Stimulated activated CD4-positive, alpha-beta T cell treated with anti-CD3 and anti-CD28 coated beads, Interleukin-15, amount 100 ng/mL, for 1 hour (primary cell): ENCODE measurements around the gene TBCK.
"Not testable (repeated sequence)": the region's sequence is repeated elsewhere in the genome, so short reads cannot be mapped to it uniquely, and the experiment has no call there.

Experiments used
- DNase-seq, 2 donors: peaks; one replicate each; pipeline ENCODE4 v3.0.0-alpha.2; 2020; ENCODE audit warnings: low read depth in 1 of 2, low spot score in 1 of 2

The TBCK gene

DNA sequence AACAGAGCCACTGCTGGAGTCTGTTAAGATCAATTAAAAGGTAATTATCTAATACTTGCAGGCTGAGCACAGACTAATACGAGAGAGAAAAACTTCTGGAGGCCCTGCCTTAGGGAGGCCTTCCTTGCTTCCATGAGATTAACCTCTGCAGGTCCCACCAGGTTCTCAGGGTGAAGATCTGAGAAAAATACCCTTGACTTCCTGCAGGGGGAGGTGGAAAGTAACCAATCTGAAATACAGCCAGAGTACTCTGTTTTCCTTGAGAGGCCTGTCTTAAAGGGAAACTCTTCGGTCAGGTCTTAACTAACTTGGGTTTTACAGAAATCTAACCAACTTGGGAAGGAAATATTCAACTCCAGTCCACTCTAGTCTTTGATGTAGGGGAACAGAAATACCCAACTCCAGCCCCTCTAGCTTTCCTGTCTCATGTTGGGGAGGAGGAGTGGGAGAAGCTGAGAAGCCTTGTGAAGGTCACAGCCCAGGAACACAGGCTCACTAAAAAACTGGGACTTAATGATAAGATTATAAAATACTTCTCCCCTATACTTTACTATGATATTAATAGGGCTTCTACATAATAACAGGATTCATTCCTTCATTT is 77.1 kb downstream of the TBCK start:
- DNase-seq, result no peak

DNA sequence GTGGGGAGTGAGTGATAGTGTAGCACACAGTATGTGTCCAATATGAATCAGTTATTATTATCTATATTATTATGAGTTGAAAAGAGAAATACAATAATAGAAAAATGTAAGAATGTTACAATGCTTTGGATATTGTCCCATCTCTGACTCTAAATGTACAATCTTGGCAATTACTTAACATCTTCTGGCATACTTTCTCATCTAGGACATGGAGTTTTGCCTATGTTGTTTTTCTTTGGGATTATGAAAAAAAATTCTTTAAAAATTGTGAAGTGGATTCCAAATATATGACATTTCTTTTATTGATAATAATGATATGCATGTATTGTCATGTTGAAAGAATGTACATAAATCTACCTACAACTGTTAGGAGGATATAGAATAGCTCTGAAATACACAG is 84.1 kb downstream of the TBCK start:
- DNase-seq, result no peak

DNA sequence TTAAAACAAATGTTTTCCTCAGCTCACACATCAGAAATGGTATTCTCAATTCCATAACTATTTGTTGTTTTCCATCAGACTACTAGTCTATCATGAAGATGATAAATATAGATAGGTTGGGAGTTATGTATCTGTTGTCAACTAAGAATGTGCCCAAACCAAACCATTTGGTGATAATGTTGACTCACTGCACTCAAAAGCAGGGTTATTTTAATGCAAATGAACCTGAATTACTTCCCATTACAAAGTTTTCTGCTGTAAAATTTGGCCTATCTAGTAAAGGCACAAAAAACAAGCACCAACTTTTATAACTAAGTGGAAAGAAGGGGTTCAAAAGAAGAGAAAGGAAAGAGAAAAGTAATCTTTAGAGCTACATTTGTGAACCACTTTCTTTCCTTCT is 93.5 kb downstream of the TBCK start:
- no peak for DNase-seq

DNA sequence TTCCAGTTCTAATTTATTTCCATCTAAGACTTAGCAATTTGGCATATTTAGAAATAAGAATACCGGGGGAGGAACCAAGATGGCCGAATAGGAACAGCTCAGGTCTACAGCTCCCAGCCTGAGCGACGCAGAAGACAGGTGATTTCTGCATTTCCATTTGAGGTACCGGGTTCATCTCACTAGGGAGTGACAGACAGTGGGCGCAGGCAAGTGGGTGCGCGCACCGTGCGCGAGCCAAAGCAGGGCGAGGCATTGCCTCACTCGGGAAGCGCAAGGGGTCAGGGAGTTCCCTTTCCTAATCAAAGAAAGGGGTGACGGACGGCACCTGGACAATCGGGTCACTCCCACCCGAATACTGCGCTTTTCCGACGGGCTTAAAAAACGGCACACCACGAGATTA is 102.7 kb downstream of the TBCK start:
- not testable (repeated sequence) for DNase-seq

DNA sequence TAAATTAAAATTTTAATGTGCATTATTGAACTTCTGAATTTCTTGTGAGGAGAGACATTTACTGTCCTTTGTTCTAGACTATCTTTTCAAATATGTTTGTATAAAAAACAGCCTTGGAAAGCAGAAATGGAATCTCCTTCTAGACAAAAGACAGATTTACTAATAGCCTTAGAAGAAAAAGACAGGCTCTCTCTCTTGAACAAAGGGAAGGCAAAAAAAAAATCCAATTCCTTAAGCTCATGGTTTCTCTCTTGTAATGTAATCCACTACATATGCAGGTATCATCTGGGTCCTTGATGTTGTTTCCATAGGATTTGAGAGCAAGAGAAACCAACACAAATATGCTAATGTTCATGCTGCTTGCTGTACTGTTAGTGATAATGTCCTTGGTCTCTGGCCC is 106.0 kb downstream of the TBCK start:
- no peak for DNase-seq

DNA sequence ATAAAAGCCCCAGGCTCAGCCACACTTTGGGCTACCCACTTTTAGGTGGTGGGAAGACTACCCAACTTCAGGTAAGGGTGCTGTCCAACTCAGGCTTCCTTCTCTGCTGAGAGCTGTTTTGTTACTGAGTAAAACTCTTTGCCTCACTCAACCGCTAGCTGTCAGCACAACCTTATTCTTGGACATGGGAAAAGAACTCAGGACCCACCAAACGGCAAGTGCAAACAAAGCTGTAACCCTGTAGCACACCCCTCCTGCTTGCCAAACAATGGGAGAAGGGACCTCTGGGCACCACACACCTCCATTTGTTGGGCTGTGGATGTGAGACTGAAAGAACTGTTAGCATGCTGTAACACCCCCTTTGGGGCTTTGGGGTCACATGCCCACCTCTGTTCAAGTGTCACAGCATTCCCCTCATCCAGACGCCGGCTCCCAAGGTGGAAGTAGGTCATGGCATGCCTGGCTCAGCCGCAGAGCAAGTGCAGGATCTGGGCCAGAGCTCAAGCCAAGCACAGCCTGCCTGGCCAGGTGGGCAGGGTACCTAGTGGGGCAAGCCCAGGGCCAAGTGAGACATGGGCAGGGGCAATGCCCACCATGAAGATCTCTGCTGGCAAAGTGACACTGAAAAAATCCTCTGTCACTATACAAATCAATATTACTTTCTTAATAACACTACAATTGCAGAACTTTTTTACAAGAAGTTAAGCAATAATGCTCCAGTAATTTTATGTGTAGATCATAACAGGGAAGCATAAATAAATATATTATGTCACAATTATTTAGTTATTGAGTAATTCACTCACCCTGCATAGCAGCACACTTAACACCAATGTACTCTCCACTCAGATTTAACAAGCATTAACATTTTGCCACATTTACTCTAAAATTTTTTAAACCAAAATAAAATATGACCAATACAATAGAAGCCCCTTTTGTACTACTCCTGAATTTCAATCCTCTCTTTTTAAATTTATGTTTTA is 107.2 kb downstream of the TBCK start:
- DNase-seq, result no peak

DNA sequence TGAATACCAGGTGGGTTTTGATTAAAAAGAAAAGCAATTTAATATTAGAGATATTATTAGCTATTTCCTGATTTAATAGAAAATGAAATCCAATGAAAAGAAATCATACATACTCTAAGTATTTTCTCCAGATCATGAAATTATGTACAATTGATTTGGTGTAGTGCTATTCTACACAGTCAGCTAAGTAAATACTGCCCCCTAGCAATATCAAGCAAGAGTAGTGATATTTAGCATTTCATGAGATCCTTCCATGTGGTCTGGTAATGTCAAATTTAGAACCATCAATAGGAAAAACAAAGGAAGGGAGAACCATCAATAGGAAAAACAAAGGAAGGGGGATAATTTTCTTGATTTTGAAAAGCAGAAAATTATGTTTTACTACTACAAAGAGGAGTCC is 114.6 kb downstream of the TBCK start:
- no peak for DNase-seq

DNA sequence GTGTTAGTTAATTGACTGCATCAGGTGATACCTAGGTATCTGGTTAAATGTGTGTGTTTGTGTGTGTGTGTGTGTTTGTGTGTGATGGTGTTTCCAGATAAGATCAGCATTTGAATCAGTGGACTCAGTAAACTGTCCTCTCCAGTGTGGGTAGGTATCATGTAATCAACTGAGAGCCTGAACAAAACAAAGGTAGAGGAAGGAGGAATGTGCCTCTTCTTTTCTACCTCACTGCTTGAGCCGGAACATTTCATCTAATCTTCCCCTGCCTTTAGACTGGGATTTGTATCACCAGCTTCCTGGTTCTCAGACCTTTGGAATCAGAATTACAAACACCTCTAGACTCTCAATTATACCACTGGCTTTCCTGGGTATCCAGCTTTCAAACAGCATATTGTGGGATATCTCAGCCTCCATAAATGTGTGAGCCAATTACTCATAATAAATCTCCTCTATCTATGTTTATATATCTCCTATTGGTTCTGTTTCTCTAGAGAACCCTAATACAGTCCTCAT is 120.5 kb downstream of the TBCK start:
- DNase-seq, result no peak

DNA sequence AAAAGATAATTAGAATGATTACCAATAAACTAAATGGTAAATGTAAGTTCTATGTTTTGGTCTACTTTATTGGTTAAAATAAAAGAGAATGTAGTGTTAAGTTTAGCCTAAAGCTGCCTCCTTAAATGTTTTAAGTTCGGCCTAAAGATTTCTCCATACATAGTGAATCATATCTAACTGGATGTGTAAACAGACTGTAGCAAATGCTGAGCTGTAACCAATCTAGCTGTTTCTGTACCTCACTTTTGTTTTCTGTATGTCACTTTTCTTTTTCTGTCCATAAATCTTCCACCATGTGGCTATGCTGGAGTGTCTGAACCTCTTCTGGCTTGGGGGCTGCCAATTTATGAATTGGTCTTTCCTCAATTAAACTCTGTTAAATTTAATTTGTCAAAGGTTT is 121.2 kb downstream of the TBCK start:
- DNase-seq, result no peak

DNA sequence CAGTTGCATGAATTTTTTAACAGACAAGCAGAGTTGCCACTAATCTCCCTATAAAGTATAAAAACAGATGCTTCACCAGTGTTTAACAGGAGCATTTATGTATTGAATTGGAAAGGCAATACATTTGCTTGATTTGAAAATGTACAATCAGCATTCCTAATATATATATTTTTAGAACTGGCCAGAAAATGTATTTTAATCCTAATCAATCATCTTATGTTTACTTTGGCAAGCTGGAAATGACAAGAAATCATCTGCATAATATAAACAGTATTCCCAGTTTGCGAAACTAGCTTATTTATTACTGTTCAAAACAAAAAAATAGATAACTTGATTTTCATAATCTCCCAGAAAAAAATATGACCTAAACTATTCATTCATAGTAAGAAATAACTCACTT is 123.9 kb downstream of the TBCK start:
- DNase-seq, result no peak

DNA sequence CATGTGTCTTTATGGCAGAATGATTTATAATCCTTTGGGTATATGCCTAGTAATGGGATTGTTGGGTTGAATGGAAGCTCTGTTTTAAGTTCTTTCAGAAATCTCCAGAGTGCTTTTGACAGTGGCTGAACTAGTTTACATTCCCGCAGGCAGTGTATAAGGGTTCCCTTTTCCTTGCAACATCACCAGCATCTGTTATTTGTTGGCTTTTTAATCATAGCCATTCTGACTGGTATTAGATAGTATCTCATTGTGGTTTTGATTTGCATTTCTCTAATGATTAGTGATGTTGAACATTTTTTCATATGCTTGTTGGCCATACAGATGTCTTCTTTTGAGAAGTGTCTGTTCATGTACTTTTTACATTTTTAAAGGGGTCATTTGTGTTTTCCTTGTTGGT is 129.8 kb downstream of the TBCK start:
- DNase-seq, result no peak

DNA sequence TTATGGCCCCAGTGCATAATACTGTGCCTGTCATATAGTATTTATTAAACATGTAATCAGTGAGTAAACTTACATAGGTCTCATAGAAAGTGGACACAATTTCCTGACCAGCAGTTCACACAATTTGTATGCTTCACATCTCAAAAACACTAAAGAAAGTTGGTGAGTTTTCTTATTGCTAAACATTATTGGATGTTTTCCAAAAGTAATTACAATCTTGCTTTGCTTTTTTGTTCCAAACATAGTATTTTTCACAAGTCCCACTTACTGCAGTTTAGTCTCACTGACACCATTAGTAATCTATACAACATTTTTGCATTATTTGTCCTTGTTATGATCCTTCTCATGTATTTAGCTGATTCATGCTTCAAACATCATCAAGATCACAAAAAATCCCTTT is 132.5 kb downstream of the TBCK start:
- DNase-seq, result no peak

DNA sequence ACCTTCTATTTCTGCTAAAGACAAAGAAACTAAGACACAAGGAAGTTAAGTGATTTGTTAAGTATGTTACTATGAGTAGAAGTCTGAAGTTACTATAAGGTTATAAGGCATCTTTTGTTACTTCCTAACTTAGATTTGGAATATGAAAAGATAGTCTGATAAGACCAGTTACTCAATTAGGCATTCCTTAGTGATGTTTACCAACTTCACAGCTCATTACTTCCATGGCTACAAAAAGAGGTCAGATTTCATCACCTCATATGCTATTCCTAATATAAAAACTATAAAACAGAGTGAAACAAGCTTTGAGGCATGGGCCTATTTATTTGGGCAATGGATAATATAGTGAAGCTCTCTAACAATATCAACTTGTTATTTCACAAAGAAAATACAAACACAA is 143.1 kb downstream of the TBCK start:
- DNase-seq, result no peak

DNA sequence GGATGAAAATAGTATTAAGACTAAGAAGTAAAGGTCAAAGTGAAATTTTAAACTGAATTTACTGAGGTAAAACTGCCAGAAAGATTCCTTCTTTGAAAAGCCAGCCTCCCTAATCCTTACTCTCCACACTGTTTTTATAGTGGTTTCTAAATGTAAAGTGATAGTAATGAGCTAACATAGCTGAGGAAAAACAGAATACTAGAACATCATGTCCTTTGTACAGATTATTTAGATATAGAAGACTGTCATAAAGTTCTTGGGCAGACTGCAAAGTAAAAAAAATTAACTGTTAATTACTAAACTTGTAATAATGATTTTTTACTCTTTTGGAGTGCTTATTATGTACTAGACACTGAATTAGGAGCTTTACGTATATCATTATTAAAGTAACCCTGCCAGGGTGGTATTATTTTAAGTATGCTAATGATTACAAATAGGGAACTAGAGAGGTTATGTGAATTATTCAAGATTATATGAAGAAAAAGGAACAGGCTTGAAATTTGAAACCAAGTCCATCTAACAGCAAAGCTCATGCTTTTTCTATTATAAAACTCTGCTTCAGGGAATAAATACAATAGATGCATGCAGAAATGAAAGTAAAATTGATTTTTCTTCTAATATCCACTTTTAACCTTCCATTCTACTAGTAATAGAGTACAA is 150.5 kb downstream of the TBCK start:
- no peak for DNase-seq

DNA sequence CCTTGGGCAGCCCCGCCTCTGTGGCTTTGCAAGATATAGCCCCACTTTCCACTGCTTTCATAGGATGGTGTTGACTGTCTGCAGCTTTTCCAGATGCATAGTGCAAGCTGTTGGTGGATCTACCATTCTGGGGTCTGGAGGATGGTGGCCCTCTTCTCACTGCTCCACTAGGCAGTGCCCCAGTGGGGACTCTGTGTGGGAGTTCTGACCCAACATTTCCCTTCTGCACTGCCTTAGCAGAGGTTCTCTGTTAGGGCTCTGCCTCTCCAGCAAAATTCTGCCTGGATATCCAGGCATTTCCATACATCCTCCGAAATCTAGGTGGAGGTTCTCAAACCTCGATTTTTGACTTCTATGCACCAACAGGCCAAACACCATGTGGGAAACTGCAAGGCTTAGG is 153.7 kb downstream of the TBCK start:
- DNase-seq, result no peak

DNA sequence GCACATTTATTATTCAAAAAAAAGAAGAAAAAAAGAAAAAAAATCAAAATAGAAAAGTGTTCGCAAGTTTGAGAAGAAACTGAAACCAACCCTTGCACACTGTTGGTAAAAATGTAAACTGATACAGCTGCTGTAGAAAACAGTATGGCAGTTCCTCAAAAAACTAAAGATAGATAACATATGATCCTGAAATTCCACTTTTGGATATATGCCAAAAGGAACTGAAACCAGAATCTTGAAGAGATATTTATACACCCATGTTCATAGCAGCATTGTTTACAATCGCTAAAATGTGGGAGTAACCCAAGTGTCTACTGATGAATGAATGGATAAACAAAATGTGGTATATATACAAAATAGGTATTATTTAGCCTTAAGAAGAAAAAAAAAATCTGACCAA is 155.4 kb downstream of the TBCK start:
- DNase-seq, result no peak

DNA sequence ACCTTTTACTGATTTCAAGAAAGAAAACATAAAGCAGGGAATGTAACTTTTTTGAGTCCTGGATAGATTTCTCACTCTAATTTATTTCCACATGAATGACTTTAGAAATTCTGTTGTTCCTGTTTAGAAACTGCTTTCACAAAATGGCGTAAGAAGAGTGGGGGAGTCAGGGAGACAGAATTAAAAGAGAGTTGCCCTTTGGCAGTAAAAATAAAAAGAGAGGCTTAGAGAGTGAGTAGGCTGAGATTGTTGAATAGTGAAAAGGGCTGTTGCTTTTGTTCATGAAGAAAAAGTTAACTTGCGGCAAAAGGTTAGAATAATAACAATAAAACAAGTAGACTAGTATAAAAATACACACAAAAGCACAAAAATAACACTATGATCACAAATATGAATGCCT is 166.1 kb downstream of the TBCK start:
- no peak for DNase-seq

DNA sequence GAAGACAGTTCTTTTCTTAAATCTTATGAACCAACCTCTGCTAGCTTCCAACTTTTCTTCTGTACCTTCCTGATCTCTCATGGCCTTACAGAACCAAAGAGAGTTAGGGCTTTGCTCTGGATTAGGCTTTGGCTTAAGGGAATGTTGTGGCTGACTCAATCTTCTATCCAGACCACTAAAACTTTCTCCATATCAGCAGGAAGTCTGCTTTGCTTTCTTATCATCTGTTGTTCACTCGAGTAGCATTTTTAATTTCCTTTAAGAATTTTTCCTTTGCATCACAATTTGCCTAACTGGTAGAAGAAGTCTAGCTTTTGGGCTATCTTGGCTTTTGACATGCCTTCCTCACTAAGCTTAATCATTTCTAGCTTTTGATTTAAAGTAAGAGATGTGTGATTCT is 167.0 kb downstream of the TBCK start:
- no peak for DNase-seq

DNA sequence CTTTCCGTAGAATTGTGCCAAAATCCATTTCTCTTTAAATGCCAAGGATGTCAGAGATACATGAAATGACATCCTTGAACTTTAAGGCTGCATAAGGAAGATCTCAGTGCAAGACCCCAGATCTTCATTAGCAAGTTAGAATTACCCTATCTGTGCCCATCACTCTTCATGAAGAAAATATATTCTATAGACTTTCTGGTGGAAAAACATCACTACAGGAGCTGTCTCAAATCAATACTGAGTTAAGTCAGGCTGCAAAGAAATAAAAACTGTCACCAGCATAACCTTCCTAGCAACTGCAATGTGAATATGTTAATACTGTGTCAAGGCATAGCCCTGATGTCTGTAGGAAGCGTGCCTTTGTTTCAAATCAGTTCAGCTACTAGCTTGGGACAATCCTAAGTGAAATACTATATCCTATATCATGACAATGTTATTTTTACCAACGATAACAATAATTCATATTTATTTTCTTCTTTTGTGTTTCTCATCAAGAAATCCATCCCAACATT is 173.3 kb downstream of the TBCK start:
- DNase-seq, result no peak

DNA sequence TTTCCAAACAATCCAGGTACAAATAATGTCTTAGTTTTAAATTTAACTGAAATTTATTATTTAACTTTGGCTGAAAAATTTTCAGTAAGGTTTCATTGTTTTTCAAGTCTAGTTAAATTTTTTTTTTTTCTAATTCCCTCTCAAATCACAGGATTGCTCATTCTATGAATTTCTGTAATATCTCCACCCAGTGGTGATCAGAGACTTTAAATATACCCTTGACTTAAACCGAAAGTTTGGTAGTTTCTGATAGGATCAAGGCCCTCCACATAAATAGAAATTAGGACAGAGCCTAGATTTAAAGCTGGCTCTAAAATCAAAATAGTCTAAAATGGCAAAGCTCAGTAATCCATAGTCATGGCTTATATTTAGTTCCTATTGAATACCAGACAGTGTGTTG is 175.4 kb downstream of the TBCK start:
- no peak for DNase-seq

DNA sequence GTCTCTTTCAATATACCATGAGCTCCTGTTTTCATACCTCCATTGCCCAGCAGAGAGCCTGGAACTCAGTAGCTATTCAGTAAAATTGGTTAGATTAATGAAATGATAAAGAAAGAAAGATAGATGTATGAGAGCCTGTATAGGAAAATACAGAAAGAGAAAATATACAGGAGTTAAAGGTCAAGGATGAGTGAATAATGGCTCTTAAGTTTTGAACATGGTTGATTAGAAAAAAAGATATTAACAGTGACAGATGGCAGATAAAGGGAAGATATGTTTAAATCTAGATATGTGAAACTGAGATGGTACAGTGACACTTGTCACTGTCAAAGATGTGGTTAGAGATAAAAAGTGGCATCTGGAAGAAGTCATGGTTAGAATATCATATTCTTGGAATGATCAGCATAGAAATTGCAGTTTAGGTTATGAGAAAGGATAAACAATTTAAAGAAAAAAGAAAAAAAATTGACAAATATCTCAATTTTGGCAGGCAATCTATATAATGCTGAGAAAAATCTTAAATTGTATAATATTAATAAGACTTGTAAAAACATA is 179.2 kb downstream of the TBCK start:
- DNase-seq, result no peak

DNA sequence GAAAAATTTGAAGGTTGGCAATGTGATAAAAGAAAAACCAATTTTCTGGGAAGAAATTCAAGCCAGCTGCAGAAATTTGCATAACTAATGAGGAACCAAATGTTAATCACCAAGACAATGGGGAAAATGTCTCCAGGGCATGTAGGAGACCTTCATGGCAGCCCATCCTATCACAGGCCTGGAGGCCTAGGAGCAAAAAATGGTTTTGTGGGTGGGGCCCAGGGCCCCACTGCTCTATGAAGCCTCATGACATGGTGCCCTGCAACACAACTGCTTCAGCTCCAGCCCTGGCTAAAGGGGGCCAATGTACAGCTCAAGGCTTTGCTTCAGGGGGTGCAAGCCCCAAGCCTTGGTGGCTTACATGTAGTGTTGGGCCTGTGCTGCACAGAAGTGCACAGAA is 184.0 kb downstream of the TBCK start:
- no peak for DNase-seq
